WTC11 (cell line): ENCODE measurements around the gene HNF1B. TPM values are rescaled to one million over a fixed set of nuclear protein-coding genes. Genes with fewer than 3 reads are reported as not detected.
A peak's percentile ranks its signal among the peaks of the same experiment; 100 is the strongest.

Experiments
- ATAC-seq: fragments of 200-7000 bp; cut with Tn5 transposase; 2 replicates; pipeline ENCODE4 v1.10.0; 2021; ENCODE audit warnings: mild to moderate bottlenecking, moderate library complexity
- CTCF ChIA-PET: fragments of 300-600 bp; sonication (Branson Sonifier 250); formaldehyde crosslinking; loops from one replicate; lab custom pipeline; 2021; ENCODE audit warnings: antibody characterized with exemption; lab: Charles Lee
- POLR2A ChIA-PET: fragments of 350-600 bp; sonication (Branson Sonifier 250); formaldehyde crosslinking; loops from one replicate; lab custom pipeline; 2021; ENCODE audit warnings: antibody characterized with exemption; lab: Charles Lee
- DNase-seq: peaks from one replicate; pipeline ENCODE4 v3.0.0; 2021; ENCODE audit warnings: low spot score
- H3K27ac Mint-ChIP-seq: 2 replicates; pipeline ENCODE4 v1.8.0; 2021; ENCODE audit warnings: mixed read lengths
- H3K27me3 Mint-ChIP-seq: 2 replicates; pipeline ENCODE4 v1.8.0; 2021; ENCODE audit warnings: low read depth, mild to moderate bottlenecking, moderate library complexity, mixed read lengths
- H3K36me3 Mint-ChIP-seq: 2 replicates; pipeline ENCODE4 v1.8.0; 2021; ENCODE audit warnings: mixed read lengths
- H3K4me1 Mint-ChIP-seq: 2 replicates; pipeline ENCODE4 v1.8.0; 2022; ENCODE audit warnings: mixed read lengths
- H3K4me3 Mint-ChIP-seq: 2 replicates; pipeline ENCODE4 v1.8.0; 2021; ENCODE audit warnings: mild to moderate bottlenecking, moderate library complexity, mixed read lengths
- H3K9me3 Mint-ChIP-seq: 2 replicates; pipeline ENCODE4 v1.8.0; 2021; ENCODE audit warnings: mixed read lengths
- AFF4 ChIP-seq: sonication (generic); formaldehyde crosslinking; IDR thresholded peaks from 2 replicates; pipeline ENCODE4 v1.8.1; 2023; ENCODE audit warnings: mild to moderate bottlenecking, missing genetic modification reagents, borderline replicate concordance
- CDX4 ChIP-seq: fragments of 250-450 bp; sonication (Bioruptor Pico); IDR thresholded peaks from 2 replicates; pipeline ENCODE4 v1.9.0; 2021; ENCODE audit warnings: moderate library complexity, mild to moderate bottlenecking, inconsistent platforms, borderline replicate concordance
- CREM ChIP-seq: sonication (generic); formaldehyde crosslinking; IDR thresholded peaks from 2 replicates; pipeline ENCODE4 v1.8.1; 2022; ENCODE audit warnings: mild to moderate bottlenecking, missing genetic modification reagents, moderate library complexity
- E2F4 ChIP-seq: sonication (generic); formaldehyde crosslinking; IDR thresholded peaks from 2 replicates; pipeline ENCODE4 v1.8.1; 2022; ENCODE audit warnings: low read depth, mild to moderate bottlenecking, moderate library complexity, missing genetic modification reagents, borderline replicate concordance
- FOXK1 ChIP-seq: sonication (generic); formaldehyde crosslinking; IDR thresholded peaks from 2 replicates; pipeline ENCODE4 v1.8.0; 2022; ENCODE audit warnings: mild to moderate bottlenecking, moderate library complexity, missing genetic modification reagents
- MXD4 ChIP-seq: fragments of 250-450 bp; sonication (Bioruptor Pico); IDR thresholded peaks from 2 replicates; pipeline ENCODE4 v1.8.0; 2021; ENCODE audit warnings: mild to moderate bottlenecking, moderate library complexity, borderline replicate concordance
- OVOL2 ChIP-seq: fragments of 250-450 bp; sonication (Bioruptor Pico); IDR thresholded peaks from 2 replicates; pipeline ENCODE4 v1.9.0; 2021; ENCODE audit warnings: mild to moderate bottlenecking, borderline replicate concordance
- SMAD4 ChIP-seq: sonication (generic); formaldehyde crosslinking; IDR thresholded peaks from 2 replicates; pipeline ENCODE4 v1.8.0; 2022; ENCODE audit warnings: mild to moderate bottlenecking, missing genetic modification reagents
- TCF7 ChIP-seq: sonication (generic); formaldehyde crosslinking; IDR thresholded peaks from 2 replicates; pipeline ENCODE4 v1.8.0; 2022; ENCODE audit warnings: mild to moderate bottlenecking, low read depth, missing genetic modification reagents, moderate library complexity
- TEAD1 ChIP-seq: sonication (generic); formaldehyde crosslinking; IDR thresholded peaks from 2 replicates; pipeline ENCODE4 v1.8.0; 2022; ENCODE audit warnings: mild to moderate bottlenecking, missing genetic modification reagents
- TEAD4 ChIP-seq: sonication (generic); formaldehyde crosslinking; IDR thresholded peaks from 2 replicates; pipeline ENCODE4 v1.8.0; 2022; ENCODE audit warnings: mild to moderate bottlenecking, missing genetic modification reagents
- ZNF138 ChIP-seq: sonication (generic); formaldehyde crosslinking; conservative IDR thresholded peaks from 2 replicates; pipeline ENCODE4 v1.8.1; 2022; ENCODE audit warnings: mild to moderate bottlenecking, moderate library complexity, missing genetic modification reagents
- ZNF317 ChIP-seq: sonication (generic); formaldehyde crosslinking; IDR thresholded peaks from 2 replicates; pipeline ENCODE4 v1.8.1; 2023; ENCODE audit warnings: low read depth, mild to moderate bottlenecking, moderate library complexity, missing genetic modification reagents, borderline replicate concordance
- ZSCAN18 ChIP-seq: fragments of 250-450 bp; sonication (Bioruptor Pico); IDR thresholded peaks from 2 replicates; pipeline ENCODE4 v2.1.2; 2022; ENCODE audit warnings: mild to moderate bottlenecking, moderate library complexity
- total RNA-seq: library from RNA; stranded (reverse); gene quantifications from 3 replicates; pipeline ENCODE4 v1.2.3, GENCODE V29; 2021
- TF ChIP-seq, protein P1 (sequence below): sonication (generic); formaldehyde crosslinking; conservative IDR thresholded peaks from 2 replicates; pipeline ENCODE4 v1.8.1; 2023; ENCODE audit warnings: mild to moderate bottlenecking, low read depth, missing genetic modification reagents, moderate library complexity
- TF ChIP-seq, protein P2 (sequence below): sonication (generic); formaldehyde crosslinking; IDR thresholded peaks from 2 replicates; pipeline ENCODE4 v1.8.1; 2022; ENCODE audit warnings: mild to moderate bottlenecking, moderate library complexity, missing genetic modification reagents
- TF ChIP-seq, protein P3 (sequence below): sonication (generic); formaldehyde crosslinking; IDR thresholded peaks from 2 replicates; pipeline ENCODE4 v1.8.1; 2022; ENCODE audit warnings: low read depth, missing genetic modification reagents, borderline replicate concordance

HNF1B gene
- total RNA-seq, 1 experiment from 2014 or later: 0.26 TPM

GRCh38 chr17:37696366-37696765 is 48.5 kb downstream of the HNF1B start (continued):
- no peak for TF ChIP-seq AFF4 (CRISPR knock-in tag)

DNA sequence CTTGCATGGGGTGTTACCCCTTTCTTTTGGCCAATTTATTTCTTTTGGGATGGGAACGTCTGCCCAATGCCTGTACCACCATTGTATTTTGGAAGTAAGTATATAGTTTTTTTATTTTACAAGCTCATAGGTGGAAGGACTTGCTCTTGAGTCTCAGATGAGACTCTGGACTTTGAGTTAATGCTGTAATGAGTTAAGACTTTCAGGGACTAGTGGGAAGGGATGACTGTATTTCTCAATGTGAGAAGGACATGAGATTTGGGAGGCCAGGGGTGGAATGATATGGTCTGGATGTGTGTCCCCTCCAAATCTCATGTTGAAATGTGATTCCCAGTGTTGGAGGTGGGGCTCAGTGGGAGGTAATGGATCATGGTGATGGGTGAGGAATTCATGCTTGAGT is 49.1 kb downstream of the HNF1B start:
- Mint-ChIP-seq H3K27ac (no peak overlapping the region), H3K9me3 (peaks cover 22% of the 10 kb centered on the region), H3K27me3 (peaks cover 3% of the 10 kb centered on the region), H3K4me3 (no peak overlapping the region), H3K4me1 (peaks cover 4% of the 10 kb centered on the region; the same call in 1 of the 2 replicates), H3K36me3 (peaks cover 15% of the 10 kb centered on the region)
- POLR2A ChIA-PET: no interaction called here
- CTCF ChIA-PET: no interaction called here
- ATAC-seq (no peak), DNase-seq (no peak)
- TF ChIP-seq MXD4 (CRISPR knock-in tag) (no peak), TEAD1 (no peak)
- TF ChIP-seq, protein P1, sequence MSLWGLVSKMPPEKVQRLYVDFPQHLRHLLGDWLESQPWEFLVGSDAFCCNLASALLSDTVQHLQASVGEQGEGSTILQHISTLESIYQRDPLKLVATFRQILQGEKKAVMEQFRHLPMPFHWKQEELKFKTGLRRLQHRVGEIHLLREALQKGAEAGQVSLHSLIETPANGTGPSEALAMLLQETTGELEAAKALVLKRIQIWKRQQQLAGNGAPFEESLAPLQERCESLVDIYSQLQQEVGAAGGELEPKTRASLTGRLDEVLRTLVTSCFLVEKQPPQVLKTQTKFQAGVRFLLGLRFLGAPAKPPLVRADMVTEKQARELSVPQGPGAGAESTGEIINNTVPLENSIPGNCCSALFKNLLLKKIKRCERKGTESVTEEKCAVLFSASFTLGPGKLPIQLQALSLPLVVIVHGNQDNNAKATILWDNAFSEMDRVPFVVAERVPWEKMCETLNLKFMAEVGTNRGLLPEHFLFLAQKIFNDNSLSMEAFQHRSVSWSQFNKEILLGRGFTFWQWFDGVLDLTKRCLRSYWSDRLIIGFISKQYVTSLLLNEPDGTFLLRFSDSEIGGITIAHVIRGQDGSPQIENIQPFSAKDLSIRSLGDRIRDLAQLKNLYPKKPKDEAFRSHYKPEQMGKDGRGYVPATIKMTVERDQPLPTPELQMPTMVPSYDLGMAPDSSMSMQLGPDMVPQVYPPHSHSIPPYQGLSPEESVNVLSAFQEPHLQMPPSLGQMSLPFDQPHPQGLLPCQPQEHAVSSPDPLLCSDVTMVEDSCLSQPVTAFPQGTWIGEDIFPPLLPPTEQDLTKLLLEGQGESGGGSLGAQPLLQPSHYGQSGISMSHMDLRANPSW (CRISPR knock-in tag): no peak
- TF ChIP-seq, all 79 proteins: peak for 0

GRCh38 chr17:37694734-37695133 is 50.1 kb downstream of the HNF1B start:
- peaks cover 15% of the 10 kb centered on the region for H3K36me3 Mint-ChIP-seq
- peaks cover 3% of the 10 kb centered on the region for H3K27me3 Mint-ChIP-seq
- peaks cover 22% of the 10 kb centered on the region for H3K9me3 Mint-ChIP-seq
- CTCF ChIA-PET: interaction anchor here (0.6 kb wide), 1 partner anchor 45 kb away, joined by 3 read pairs; no protein-coding TSS in a partner anchor
- DNase-seq (no peak), ATAC-seq (no peak)
- POLR2A ChIA-PET: interaction anchor here (0.6 kb wide), 1 partner anchor 61 kb away, joined by 3 read pairs; no protein-coding TSS in a partner anchor
- TF ChIP-seq TEAD4 (peak; percentile 16; the same call in 1 of the 2 replicates), E2F4 (CRISPR knock-in tag) (no peak)
- H3K27ac Mint-ChIP-seq: no peak overlapping the region
- H3K4me1 Mint-ChIP-seq: peaks cover 4% of the 10 kb centered on the region; the same call in 1 of the 2 replicates
- no peak overlapping the region for H3K4me3 Mint-ChIP-seq

GRCh38 chr17:37693328-37693727 is 51.5 kb downstream of the HNF1B start:
- H3K4me3 Mint-ChIP-seq: no peak overlapping the region
- CTCF ChIA-PET: no interaction called here
- DNase-seq (no peak), ATAC-seq (no peak)
- POLR2A ChIA-PET: no interaction called here
- H3K4me1 Mint-ChIP-seq: peaks cover 4% of the 10 kb centered on the region; the same call in 1 of the 2 replicates
- no peak overlapping the region for H3K27ac Mint-ChIP-seq
- H3K27me3 Mint-ChIP-seq: peaks cover 3% of the 10 kb centered on the region; the same call in 1 of the 2 replicates
- peaks cover 15% of the 10 kb centered on the region for H3K36me3 Mint-ChIP-seq
- H3K9me3 Mint-ChIP-seq: peaks cover 22% of the 10 kb centered on the region
- TF ChIP-seq TCF7 (CRISPR knock-in tag) (no peak), ZNF317 (no peak), CREM (CRISPR knock-in tag) (no peak), ZNF138 (no peak), FOXK1 (CRISPR knock-in tag) (no peak), OVOL2 (CRISPR knock-in tag) (no peak), ZSCAN18 (CRISPR knock-in tag) (no peak), SMAD4 (no peak), CDX4 (CRISPR knock-in tag) (no peak)
- TF ChIP-seq, protein P2, sequence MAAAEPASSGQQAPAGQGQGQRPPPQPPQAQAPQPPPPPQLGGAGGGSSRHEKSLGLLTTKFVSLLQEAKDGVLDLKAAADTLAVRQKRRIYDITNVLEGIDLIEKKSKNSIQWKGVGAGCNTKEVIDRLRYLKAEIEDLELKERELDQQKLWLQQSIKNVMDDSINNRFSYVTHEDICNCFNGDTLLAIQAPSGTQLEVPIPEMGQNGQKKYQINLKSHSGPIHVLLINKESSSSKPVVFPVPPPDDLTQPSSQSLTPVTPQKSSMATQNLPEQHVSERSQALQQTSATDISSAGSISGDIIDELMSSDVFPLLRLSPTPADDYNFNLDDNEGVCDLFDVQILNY (CRISPR knock-in tag): no peak
- TF ChIP-seq, protein P3, sequence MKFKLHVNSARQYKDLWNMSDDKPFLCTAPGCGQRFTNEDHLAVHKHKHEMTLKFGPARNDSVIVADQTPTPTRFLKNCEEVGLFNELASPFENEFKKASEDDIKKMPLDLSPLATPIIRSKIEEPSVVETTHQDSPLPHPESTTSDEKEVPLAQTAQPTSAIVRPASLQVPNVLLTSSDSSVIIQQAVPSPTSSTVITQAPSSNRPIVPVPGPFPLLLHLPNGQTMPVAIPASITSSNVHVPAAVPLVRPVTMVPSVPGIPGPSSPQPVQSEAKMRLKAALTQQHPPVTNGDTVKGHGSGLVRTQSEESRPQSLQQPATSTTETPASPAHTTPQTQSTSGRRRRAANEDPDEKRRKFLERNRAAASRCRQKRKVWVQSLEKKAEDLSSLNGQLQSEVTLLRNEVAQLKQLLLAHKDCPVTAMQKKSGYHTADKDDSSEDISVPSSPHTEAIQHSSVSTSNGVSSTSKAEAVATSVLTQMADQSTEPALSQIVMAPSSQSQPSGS (CRISPR knock-in tag): no peak
